IgD-negative memory B cell (primary cell): Measurements from ENCODE around the gene SNX9. TPM values are rescaled to one million over a fixed set of nuclear protein-coding genes. Genes with fewer than 3 reads are reported as not detected.
A peak's percentile ranks its signal among the peaks of the same experiment; 100 is the strongest.

Experiments
- H3K27ac Mint-ChIP-seq, 3 donors: one replicate each; pipeline ENCODE4 v1.8.0; 2020 to 2022; ENCODE audit warnings: mild to moderate bottlenecking in 3 of 3, mixed read lengths in 3 of 3, moderate library complexity in 1 of 3
- H3K27me3 Mint-ChIP-seq: one replicate; pipeline ENCODE4 v1.8.0; 2021; ENCODE audit warnings: mixed read lengths
- H3K36me3 Mint-ChIP-seq: one replicate; pipeline ENCODE4 v1.8.0; 2020; ENCODE audit warnings: mild to moderate bottlenecking, mixed read lengths
- H3K4me1 Mint-ChIP-seq, 3 donors: one replicate each; pipeline ENCODE4 v1.8.0; 2020 to 2022; ENCODE audit warnings: mixed read lengths in 3 of 3, mild to moderate bottlenecking in 1 of 3
- H3K4me3 Mint-ChIP-seq, 4 donors: one replicate each; pipeline ENCODE4 v1.8.0; 2020 to 2022; ENCODE audit warnings: mild to moderate bottlenecking in 4 of 4, mixed read lengths in 4 of 4, moderate library complexity in 3 of 4
- H3K9me3 Mint-ChIP-seq, 3 donors: one replicate each; pipeline ENCODE4 v1.8.0; 2020 to 2021; ENCODE audit warnings: mixed read lengths in 3 of 3, mild to moderate bottlenecking in 1 of 3
- polyA plus RNA-seq: library from polyadenylated mRNA; unstranded; fragments of 300-500 nt; fragmentation: Illumina TruSeq; gene quantifications from one replicate; pipeline ENCODE4 v1.2.3, GENCODE V29; 2021

The SNX9 gene
- polyA plus RNA-seq, 1 donor from 2014 or later: 21.0 TPM

- H3K27me3 Mint-ChIP-seq: no peaks in the 10 kb centered on the region
- H3K4me1 Mint-ChIP-seq: peaks cover 17 to 23% (median 18%) of the 10 kb centered on the region in 3 donors
- no peak overlapping the region for H3K4me3 Mint-ChIP-seq
- H3K9me3 Mint-ChIP-seq: peaks cover 0 to 14% (median 4%) of the 10 kb centered on the region in 3 donors
- H3K27ac Mint-ChIP-seq: peak overlapping the region in 1 of 3 donors; percentile 68
- no peaks in the 10 kb centered on the region for H3K36me3 Mint-ChIP-seq
Observed at GRCh38 chr6:157812425-157813171, 10.4 kb upstream of the SNX9 start.

- H3K9me3 Mint-ChIP-seq: peaks cover 0 to 14% (median 4%) of the 10 kb centered on the region in 3 donors
- peak overlapping the region in 1 of 3 donors; percentile 68 for H3K27ac Mint-ChIP-seq
Observed at GRCh38 chr6:157813191-157813590, 9.9 kb upstream of the SNX9 start.

GRCh38 chr6:157813750-157814455 is 9.1 kb upstream of the SNX9 start:
- Mint-ChIP-seq H3K4me3 (no peak overlapping the region), H3K4me1 (peaks cover 17 to 26% (median 23%) of the 10 kb centered on the region in 3 donors), H3K9me3 (peaks cover 0 to 9% (median 0%) of the 10 kb centered on the region in 3 donors), H3K36me3 (no peaks in the 10 kb centered on the region), H3K27ac (peak overlapping the region; percentile 17 to 91 (median 68)), H3K27me3 (no peaks in the 10 kb centered on the region)

More at GRCh38 chr6:157813191-157813590, 9.9 kb upstream of the SNX9 start:
- Mint-ChIP-seq H3K36me3 (no peaks in the 10 kb centered on the region), H3K4me1 (peaks cover 17 to 23% (median 19%) of the 10 kb centered on the region in 3 donors), H3K27me3 (no peaks in the 10 kb centered on the region), H3K4me3 (peak overlapping the region in 1 of 4 donors; percentile 24)

- Mint-ChIP-seq H3K4me1 (peaks cover 17 to 34% (median 24%) of the 10 kb centered on the region in 3 donors), H3K36me3 (no peaks in the 10 kb centered on the region), H3K9me3 (no peaks in the 10 kb centered on the region), H3K4me3 (peak overlapping the region; percentile 28 to 83 (median 58)), H3K27me3 (no peaks in the 10 kb centered on the region), H3K27ac (peak overlapping the region; percentile 49 to 91 (median 89))
Observed at GRCh38 chr6:157814883-157815282, 8.2 kb upstream of the SNX9 start.

- Mint-ChIP-seq H3K27me3 (no peaks in the 10 kb centered on the region), H3K27ac (peak overlapping the region in 2 of 3 donors; percentile 86 to 94), H3K36me3 (no peaks in the 10 kb centered on the region), H3K9me3 (peaks cover 0 to 2% (median 0%) of the 10 kb centered on the region in 3 donors), H3K4me1 (peaks cover 22 to 46% (median 34%) of the 10 kb centered on the region in 3 donors), H3K4me3 (peak overlapping the region; percentile 79 to 92 (median 88))
Observed at GRCh38 chr6:157821342-157822033, 1.6 kb upstream of the SNX9 start.

- Mint-ChIP-seq H3K27ac (peak overlapping the region; percentile 84 to 94 (median 86)), H3K4me3 (peak overlapping the region; percentile 79 to 92 (median 88)), H3K36me3 (no peaks in the 10 kb centered on the region), H3K4me1 (peaks cover 17 to 40% (median 29%) of the 10 kb centered on the region in 3 donors), H3K27me3 (no peaks in the 10 kb centered on the region), H3K9me3 (peaks cover 0 to 2% (median 0%) of the 10 kb centered on the region in 3 donors)
Observed at GRCh38 chr6:157822245-157823000, 623 bp upstream of the SNX9 start.

GRCh38 chr6:157823528-157824370 is 703 bp downstream of the SNX9 start:
- Mint-ChIP-seq H3K4me1 (peaks cover 17 to 34% (median 31%) of the 10 kb centered on the region in 3 donors), H3K4me3 (peak overlapping the region; percentile 91 to 98 (median 94)), H3K27me3 (no peaks in the 10 kb centered on the region), H3K36me3 (no peaks in the 10 kb centered on the region), H3K9me3 (peaks cover 0 to 2% (median 0%) of the 10 kb centered on the region in 3 donors), H3K27ac (peak overlapping the region; percentile 89 to 97 (median 95))

GRCh38 chr6:157825243-157825904 is 2.3 kb downstream of the SNX9 start:
- peak overlapping the region; percentile 53 to 98 (median 94) for H3K4me3 Mint-ChIP-seq
- no peaks in the 10 kb centered on the region for H3K27me3 Mint-ChIP-seq
- peaks cover 0 to 2% (median 0%) of the 10 kb centered on the region in 3 donors for H3K9me3 Mint-ChIP-seq
- H3K36me3 Mint-ChIP-seq: peaks cover 4% of the 10 kb centered on the region
- H3K4me1 Mint-ChIP-seq: peaks cover 19 to 36% (median 35%) of the 10 kb centered on the region in 3 donors
- peak overlapping the region in 1 of 3 donors; percentile 25 for H3K27ac Mint-ChIP-seq

- Mint-ChIP-seq H3K4me3 (peak overlapping the region in 2 of 4 donors; percentile 15 to 23), H3K9me3 (no peaks in the 10 kb centered on the region), H3K4me1 (peaks cover 18 to 43% (median 37%) of the 10 kb centered on the region in 3 donors), H3K27ac (peak overlapping the region in 1 of 3 donors; percentile 24), H3K36me3 (peaks cover 15% of the 10 kb centered on the region), H3K27me3 (no peaks in the 10 kb centered on the region)
Observed at GRCh38 chr6:157830354-157831017, 7.4 kb downstream of the SNX9 start.

- no peak overlapping the region for H3K27ac Mint-ChIP-seq
- peaks cover 1% of the 10 kb centered on the region for H3K27me3 Mint-ChIP-seq
- H3K9me3 Mint-ChIP-seq: no peaks in the 10 kb centered on the region
- H3K4me3 Mint-ChIP-seq: peak overlapping the region in 2 of 4 donors; percentile 15 to 23
- peaks cover 17% of the 10 kb centered on the region for H3K36me3 Mint-ChIP-seq
- H3K4me1 Mint-ChIP-seq: peaks cover 18 to 43% (median 37%) of the 10 kb centered on the region in 3 donors
Observed at GRCh38 chr6:157831018-157831369, 7.9 kb downstream of the SNX9 start.

- H3K27me3 Mint-ChIP-seq: peaks cover 1% of the 10 kb centered on the region
- peak overlapping the region in 1 of 4 donors; percentile 23 for H3K4me3 Mint-ChIP-seq
- no peak overlapping the region for H3K27ac Mint-ChIP-seq
- no peaks in the 10 kb centered on the region for H3K9me3 Mint-ChIP-seq
- peaks cover 17% of the 10 kb centered on the region for H3K36me3 Mint-ChIP-seq
- H3K4me1 Mint-ChIP-seq: peaks cover 18 to 44% (median 37%) of the 10 kb centered on the region in 3 donors
Observed at GRCh38 chr6:157831424-157832249, 8.6 kb downstream of the SNX9 start.
